Activated effector memory CD4-positive, alpha-beta T cell treated with Interleukin-2 at 50 U/mL for 16 hours (primary cell): ENCODE data around the gene NTRK3.

Experiments
- DNase-seq: peaks from one replicate; pipeline ENCODE4 v3.0.0-alpha.2; 2020

NTRK3 gene

GRCh38 chr15:88022716-88023115 lies 233.8 kb downstream of the NTRK3 start:
- DNase-seq: no peak

- DNase-seq: no peak
These were observed 234.9 kb downstream of the NTRK3 start for GRCh38 chr15:88021601-88022000.

GRCh38 chr15:88020806-88021205 lies 235.7 kb downstream of the NTRK3 start:
- DNase-seq: no peak

- DNase-seq: no peak
These were observed 236.9 kb downstream of the NTRK3 start for GRCh38 chr15:88019656-88020055.

GRCh38 chr15:88018869-88019641 lies 237.5 kb downstream of the NTRK3 start:
- no peak for DNase-seq

- no peak for DNase-seq
These were observed 238.8 kb downstream of the NTRK3 start for GRCh38 chr15:88017753-88018152.

GRCh38 chr15:88016406-88016805 lies 240.1 kb downstream of the NTRK3 start:
- DNase-seq: no peak

GRCh38 chr15:88015228-88015860 lies 241.2 kb downstream of the NTRK3 start:
- no peak for DNase-seq

- DNase-seq: no peak
These were observed 241.9 kb downstream of the NTRK3 start for GRCh38 chr15:88014454-88015160.

GRCh38 chr15:88013111-88013510 lies 243.4 kb downstream of the NTRK3 start:
- no peak for DNase-seq

- DNase-seq: no peak
These were observed 243.9 kb downstream of the NTRK3 start for GRCh38 chr15:88012688-88013087.

- DNase-seq: no peak
These were observed 244.3 kb downstream of the NTRK3 start for GRCh38 chr15:88012233-88012632.

- no peak for DNase-seq
These were observed 245.0 kb downstream of the NTRK3 start for GRCh38 chr15:88011533-88011932.

- DNase-seq: no peak
These were observed 250.4 kb downstream of the NTRK3 start for GRCh38 chr15:88006146-88006545.

- no peak for DNase-seq
These were observed 252.1 kb downstream of the NTRK3 start for GRCh38 chr15:88004399-88004798.

- no peak for DNase-seq
These were observed 252.8 kb downstream of the NTRK3 start for GRCh38 chr15:88003541-88004327.

- no peak for DNase-seq
These were observed 253.8 kb downstream of the NTRK3 start for GRCh38 chr15:88002706-88003105.

- no peak for DNase-seq
These were observed 257.9 kb downstream of the NTRK3 start for GRCh38 chr15:87998630-87999029.

- no peak for DNase-seq
These were observed 269.8 kb downstream of the NTRK3 start for GRCh38 chr15:87986776-87987175.

- no peak for DNase-seq
These were observed 271.1 kb downstream of the NTRK3 start for GRCh38 chr15:87985451-87985850.

GRCh38 chr15:87981969-87982368 lies 274.6 kb downstream of the NTRK3 start:
- no peak for DNase-seq

GRCh38 chr15:87977907-87978306 lies 278.6 kb downstream of the NTRK3 start:
- DNase-seq: no peak

- DNase-seq: no peak
These were observed 280.0 kb downstream of the NTRK3 start for GRCh38 chr15:87976552-87976951.
